PC-3 (cell line): ENCODE measurements around the gene PTGES3. TPM values are rescaled to one million over a fixed set of nuclear protein-coding genes. Genes with fewer than 3 reads are reported as not detected.

Experiments used
- ATAC-seq: fragments of 200-7000 bp; cut with Tn5 transposase; 2 replicates; pipeline ENCODE4 v1.9.1; 2020; ENCODE audit warnings: mild to moderate bottlenecking, moderate library complexity
- BruUV-seq: library from RNA; stranded (reverse); fragments of 400-500 nt; replicated peaks from 2 replicates; lab custom pipeline; 2021; lab: Mats Ljungman, UMichigan
- CTCF ChIA-PET: fragments of 300-600 bp; sonication (Branson Sonifier 250); formaldehyde crosslinking; loops from one replicate; lab custom pipeline; 2022; ENCODE audit warnings: antibody characterized with exemption; lab: Charles Lee
- POLR2A ChIA-PET: fragments of 300-600 bp; sonication (Branson Sonifier 250); formaldehyde crosslinking; loops from one replicate; lab custom pipeline; 2022; ENCODE audit warnings: antibody characterized with exemption; ENCODE audit not compliant: unreplicated experiment; lab: Charles Lee
- DNase-seq: peaks from one replicate; pipeline ENCODE4 v3.0.0-alpha.2; 2015
- H2AFZ ChIP-seq: fragments of 300-600 bp; sonication (generic); 2 replicates; pipeline ENCODE4 v1.6.0; 2016; ENCODE audit warnings: antibody characterized with exemption, low read length
- H3F3A ChIP-seq: fragments of 300-600 bp; sonication (generic); one replicate; pipeline ENCODE4 v1.6.0; 2017; ENCODE audit warnings: antibody characterized with exemption, low read length, control low read depth, mild to moderate bottlenecking; ENCODE audit not compliant: unreplicated experiment
- H3K27ac ChIP-seq: fragments of 300-600 bp; sonication (generic); 2 replicates; pipeline ENCODE4 v1.5.1; 2016; ENCODE audit warnings: mild to moderate bottlenecking, low read length
- H3K27me3 ChIP-seq: fragments of 300-600 bp; sonication (generic); 2 replicates; pipeline ENCODE4 v1.6.1; 2016; ENCODE audit warnings: low read length, mixed read lengths
- H3K36me3 ChIP-seq: fragments of 300-600 bp; sonication (generic); 2 replicates; pipeline ENCODE4 v1.6.1; 2016; ENCODE audit warnings: low read depth, mixed run types, low read length, mixed read lengths
- H3K4me1 ChIP-seq: fragments of 300-600 bp; sonication (generic); 2 replicates; pipeline ENCODE4 v1.5.1; 2016; ENCODE audit warnings: low read length; ENCODE audit not compliant: insufficient read depth
- H3K4me2 ChIP-seq: fragments of 300-600 bp; sonication (generic); 2 replicates; pipeline ENCODE4 v1.6.0; 2016; ENCODE audit warnings: low read length
- H3K4me3 ChIP-seq: fragments of 300-600 bp; sonication (generic); 2 replicates; pipeline ENCODE4 v1.5.1; 2016; ENCODE audit warnings: mild to moderate bottlenecking, low read length, mixed read lengths
- H3K79me2 ChIP-seq: fragments of 300-600 bp; sonication (generic); 2 replicates; pipeline ENCODE4 v1.6.1; 2017; ENCODE audit warnings: low read length, mixed read lengths
- H3K9ac ChIP-seq: fragments of 300-600 bp; sonication (generic); 2 replicates; pipeline ENCODE4 v1.6.0; 2016; ENCODE audit warnings: mild to moderate bottlenecking, low read length
- H3K9me2 ChIP-seq: fragments of 300-600 bp; sonication (generic); replicated peaks from 2 replicates; pipeline ENCODE4 v1.6.1; 2016; ENCODE audit warnings: mixed run types, low read length, mixed read lengths
- H3K9me3 ChIP-seq: fragments of 300-600 bp; sonication (generic); 2 replicates; pipeline ENCODE4 v1.6.1; 2016; ENCODE audit warnings: low read length, mixed read lengths
- H4K20me1 ChIP-seq: fragments of 300-600 bp; sonication (generic); 2 replicates; pipeline ENCODE4 v1.6.1; 2016; ENCODE audit warnings: low read length, mixed read lengths
- CTCF ChIP-seq: fragments of 300-600 bp; sonication (generic); conservative IDR thresholded peaks from 2 replicates; pipeline ENCODE4 v1.5.1; 2017; ENCODE audit warnings: antibody characterized with exemption, low read depth, mild to moderate bottlenecking, low read length
- EZH2 ChIP-seq: fragments of 300-600 bp; sonication (generic); IDR thresholded peaks from one replicate; pipeline ENCODE4 v1.6.1; 2017; ENCODE audit warnings: antibody characterized with exemption, mild to moderate bottlenecking, low read length; ENCODE audit not compliant: unreplicated experiment
- EZH2phosphoT487 ChIP-seq: fragments of 300-600 bp; sonication (generic); IDR thresholded peaks from 2 replicates; pipeline ENCODE4 v1.6.1; 2018; ENCODE audit warnings: mild to moderate bottlenecking, antibody characterized with exemption, low read length, borderline replicate concordance
- intact Hi-C: fragments of 100-400 bp; cut with micrococcal nuclease; formaldehyde crosslinking; loops from 2 replicates; pipeline ENCODE4 v1.9.0; 2023
- total RNA-seq: library from RNA; depleted of rRNA; stranded (reverse); fragments of >200 nt; gene quantifications from 2 replicates; pipeline ENCODE4 v1.2.3, GENCODE V29; 2014

The PTGES3 gene
- total RNA-seq, 1 experiment from 2014 or later = 165 TPM

DNA sequence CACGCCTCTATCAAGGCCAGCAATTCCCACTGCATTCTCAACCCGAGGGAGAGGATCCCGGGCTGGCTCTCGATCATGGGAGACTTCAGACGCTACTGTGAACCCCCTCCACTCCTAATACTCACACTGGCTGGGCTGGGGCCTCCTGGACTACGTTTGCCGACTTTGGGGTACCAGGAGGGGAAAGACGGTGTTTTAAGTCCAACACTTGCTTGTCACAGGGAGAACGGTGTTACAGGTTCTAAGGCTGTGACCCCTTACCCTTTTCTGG, 36.6 kb upstream of the PTGES3 start:
- ATAC-seq = no peak
- no peaks in the 10 kb centered on the region for H3K27me3 ChIP-seq
- no peak for DNase-seq
- TSS peak; percentile 71 for BruUV-seq
- peak overlapping the region; percentile 98 for H3K4me2 ChIP-seq
- H3K9ac ChIP-seq = peak overlapping the region; percentile 99
- no peaks in the 10 kb centered on the region for H3K9me2 ChIP-seq
- ChIA-PET CTCF (interaction anchor here (1.6 kb wide), 1 partner anchor 88 kb away, joined by 6 read pairs; no protein-coding TSS in a partner anchor), POLR2A (interaction anchor here (0.6 to 1.0 kb wide), 2 partner anchors 36 to 39 kb away, joined by 3 to 12 read pairs; partner anchors contain the start of gene PTGES3)
- no peaks in the 10 kb centered on the region for H3K9me3 ChIP-seq
- peaks cover 47% of the 10 kb centered on the region for H4K20me1 ChIP-seq
- H3K79me2 ChIP-seq = peaks cover 55% of the 10 kb centered on the region
- H3K36me3 ChIP-seq = peaks cover 45% of the 10 kb centered on the region
- peaks cover 39% of the 10 kb centered on the region for H3K4me1 ChIP-seq
- intact Hi-C loops = loop anchor here (2.0 kb wide), 2 partner anchors 36 to 88 kb away; partner anchors contain the start of gene PTGES3
- TF ChIP-seq EZH2phosphoT487 (no peak), EZH2 (no peak), CTCF (no peak)
- peak overlapping the region; percentile 88 for H3K4me3 ChIP-seq
- peak overlapping the region; percentile 3; the same call in 1 of the 2 replicates for H2AFZ ChIP-seq
- H3F3A ChIP-seq = no peaks in the 10 kb centered on the region
- H3K27ac ChIP-seq = peak overlapping the region; percentile 77

GRCh38 chr12:56723889-56724700, 36.0 kb upstream of the PTGES3 start:
- Histone ChIP-seq H3K27ac (peak overlapping the region; percentile 77), H3F3A (no peaks in the 10 kb centered on the region), H4K20me1 (peaks cover 53% of the 10 kb centered on the region), H3K9me3 (no peaks in the 10 kb centered on the region), H3K9me2 (no peaks in the 10 kb centered on the region), H3K4me3 (peak overlapping the region; percentile 88), H2AFZ (no peak overlapping the region), H3K4me1 (peaks cover 39% of the 10 kb centered on the region), H3K79me2 (peaks cover 61% of the 10 kb centered on the region), H3K9ac (peak overlapping the region; percentile 99), H3K36me3 (peaks cover 50% of the 10 kb centered on the region), H3K27me3 (no peaks in the 10 kb centered on the region), H3K4me2 (peak overlapping the region; percentile 98)
- ChIA-PET CTCF (interaction anchor here (0.6 kb wide), 1 partner anchor 87 kb away, joined by 3 read pairs; no protein-coding TSS in a partner anchor), POLR2A (no interaction called here)
- TSS peak; percentile 69 for BruUV-seq
- ATAC-seq = no peak
- peak; percentile 45 for DNase-seq
- TF ChIP-seq EZH2phosphoT487 (no peak), CTCF (no peak), EZH2 (no peak)
- intact Hi-C loops = loop anchor here (2.0 kb wide), 2 partner anchors 35 to 87 kb away; partner anchors contain the start of gene PTGES3
